Inflammatory macrophage treated with lipopolysaccharide for 4 hours (primary cell): ENCODE results near the gene DENND1A.

Experiments
- DNase-seq: peaks from one replicate; pipeline ENCODE4 v3.0.0-alpha.2; 2020

Gene DENND1A

DNA sequence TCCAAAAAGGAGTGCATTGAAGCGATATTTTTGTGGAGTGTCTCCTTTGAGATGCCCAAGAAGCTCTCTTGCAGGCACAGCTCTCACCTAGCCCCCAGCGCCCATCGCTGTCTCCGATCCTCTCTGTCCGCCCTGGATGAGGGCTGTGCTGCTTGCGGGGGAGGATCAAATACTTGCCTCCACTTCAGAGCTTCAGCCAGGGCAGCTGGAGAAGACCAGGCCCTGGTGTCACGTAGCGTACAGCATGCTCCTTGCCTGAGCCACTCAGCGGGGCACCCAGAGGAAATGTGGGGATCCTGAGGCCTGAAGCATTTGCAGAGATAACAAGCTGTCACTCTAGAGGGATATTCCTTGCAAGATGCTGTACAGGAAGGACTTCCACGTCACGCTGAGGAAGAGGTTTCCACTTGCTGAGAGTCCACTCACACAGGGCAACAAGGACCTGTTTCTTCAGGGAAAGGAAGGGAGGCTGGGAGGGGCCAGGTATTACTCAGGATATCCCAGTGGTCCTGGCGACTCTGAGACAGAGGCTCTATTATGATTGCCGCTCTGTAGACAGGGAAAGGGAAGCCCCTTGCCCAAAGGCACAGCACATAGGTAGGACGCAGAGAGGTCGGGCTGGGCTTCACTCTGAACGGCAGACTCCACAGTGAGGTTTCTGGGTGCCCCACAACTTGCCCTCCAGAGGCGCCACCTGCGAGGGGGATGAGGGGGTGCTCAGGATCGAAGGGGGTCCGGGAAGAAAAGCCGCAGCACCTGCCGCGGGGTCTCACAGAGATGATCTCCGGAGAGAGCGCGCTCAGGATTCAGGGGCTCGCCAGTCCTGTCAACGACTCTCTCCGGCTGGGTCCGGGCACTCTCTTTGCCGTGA is 510.0 kb downstream of the DENND1A start:
- DNase-seq: no peak

DNA sequence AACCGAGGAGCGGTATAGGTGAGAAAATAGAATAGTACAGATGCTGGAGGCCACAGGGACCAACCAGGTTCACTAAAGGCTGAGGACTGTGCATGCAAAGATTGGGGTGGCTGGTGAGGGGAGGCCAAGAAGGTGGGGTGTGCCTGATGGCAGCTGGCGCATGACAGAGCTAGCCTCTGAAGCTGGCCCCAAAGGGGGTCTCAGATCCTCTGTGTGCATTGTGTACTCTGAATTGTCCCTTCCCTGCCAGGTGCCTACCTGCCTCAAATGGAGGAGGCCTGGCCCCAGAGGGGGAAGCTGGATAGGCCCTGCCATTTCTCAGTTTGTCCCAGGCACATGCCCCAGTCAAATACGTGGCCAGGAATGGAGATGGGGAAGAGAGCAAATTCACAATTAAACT is 510.8 kb downstream of the DENND1A start:
- no peak for DNase-seq

DNA sequence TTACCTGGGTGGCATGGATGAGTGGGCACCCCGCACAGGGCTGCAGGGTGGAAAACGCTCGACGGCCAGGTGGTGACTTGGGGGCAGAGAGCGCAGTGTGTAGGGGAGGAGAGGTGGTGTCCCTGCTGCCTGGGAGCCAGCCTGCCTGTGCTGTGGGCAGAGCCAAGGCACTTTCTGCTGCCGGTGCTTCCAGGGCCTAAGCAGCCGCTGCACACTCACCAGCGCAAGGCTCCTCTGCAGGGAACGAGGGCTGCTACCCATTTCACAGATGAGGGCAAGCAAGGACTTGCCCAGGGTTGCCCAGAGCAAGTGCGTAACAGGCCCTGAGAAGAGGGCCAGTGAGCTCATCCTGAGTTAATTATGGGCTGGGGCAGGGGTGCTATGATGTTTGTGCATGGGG is 511.4 kb downstream of the DENND1A start:
- no peak for DNase-seq

DNA sequence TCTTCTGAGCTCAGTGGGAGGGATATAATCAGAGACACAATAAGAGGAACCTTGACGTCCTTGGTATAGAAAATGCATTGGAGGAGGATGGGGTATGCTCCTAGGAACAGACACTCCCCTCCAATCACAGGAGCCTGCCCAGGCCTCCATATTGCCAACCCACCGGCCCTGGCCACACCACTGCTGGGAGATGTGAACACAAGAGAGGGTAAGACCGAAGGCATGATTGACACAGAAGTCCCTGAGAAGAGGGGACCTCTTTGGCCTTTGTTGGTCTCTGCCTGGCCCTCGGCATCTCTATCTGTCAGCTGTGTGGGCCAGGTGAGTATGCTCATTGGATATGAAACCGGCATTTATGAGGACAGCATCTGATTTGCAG is 511.9 kb downstream of the DENND1A start:
- no peak for DNase-seq

DNA sequence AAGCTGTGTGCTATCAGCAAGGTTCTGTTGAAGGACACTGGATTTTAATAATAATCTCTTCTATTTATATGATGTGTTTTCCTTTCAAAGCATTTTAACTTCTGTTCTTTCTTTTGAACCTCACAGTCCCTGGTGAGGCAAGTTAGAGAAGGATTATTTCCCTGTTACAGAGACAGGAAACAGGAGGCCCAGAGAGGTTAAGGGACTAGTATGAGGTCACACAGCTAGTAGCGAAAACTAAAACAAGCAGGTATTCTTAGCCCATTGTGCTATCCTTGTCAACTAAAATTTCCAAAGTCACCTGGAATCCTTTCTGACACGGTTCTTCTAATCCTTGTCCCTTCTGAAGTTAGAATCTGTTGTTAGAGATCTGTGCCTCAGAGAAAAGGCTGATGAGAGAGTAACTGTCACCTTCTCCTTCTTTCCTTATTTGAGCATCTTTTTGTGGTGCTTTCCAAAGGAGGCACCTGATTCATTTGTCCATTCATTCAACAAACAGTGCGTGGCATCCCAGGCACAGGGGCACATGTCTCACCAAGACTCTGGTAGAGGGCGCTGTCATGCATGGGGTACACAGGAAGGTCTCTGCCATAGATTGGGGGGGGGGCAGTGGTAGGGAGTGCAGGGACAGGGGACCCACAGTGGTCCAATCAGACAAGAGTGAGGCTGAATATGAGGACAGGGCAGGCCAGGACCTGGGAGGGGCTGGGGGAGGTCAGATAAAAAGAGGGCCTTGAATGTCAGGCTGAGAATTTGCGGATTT is 512.5 kb downstream of the DENND1A start:
- DNase-seq: no peak

DNA sequence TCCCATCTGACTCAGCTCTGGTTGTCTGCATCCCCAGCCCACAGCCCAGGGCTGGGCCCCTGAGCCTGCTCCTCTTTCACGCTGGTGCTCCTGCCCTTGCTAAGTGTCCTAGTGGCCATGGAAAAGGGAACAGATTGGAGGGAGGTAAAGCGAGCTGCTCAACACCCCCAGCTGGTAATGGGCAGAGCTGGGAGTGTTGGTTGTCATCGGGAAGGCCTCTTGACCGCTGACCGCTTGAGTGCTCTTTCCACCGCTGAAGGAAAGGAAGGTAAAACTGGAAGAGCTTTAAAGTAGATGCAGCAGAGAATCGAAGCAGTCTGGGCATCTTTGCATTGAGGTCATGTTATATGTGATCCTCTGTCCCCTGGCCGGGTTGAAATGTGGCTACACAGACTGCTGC is 513.8 kb downstream of the DENND1A start:
- no peak for DNase-seq

DNA sequence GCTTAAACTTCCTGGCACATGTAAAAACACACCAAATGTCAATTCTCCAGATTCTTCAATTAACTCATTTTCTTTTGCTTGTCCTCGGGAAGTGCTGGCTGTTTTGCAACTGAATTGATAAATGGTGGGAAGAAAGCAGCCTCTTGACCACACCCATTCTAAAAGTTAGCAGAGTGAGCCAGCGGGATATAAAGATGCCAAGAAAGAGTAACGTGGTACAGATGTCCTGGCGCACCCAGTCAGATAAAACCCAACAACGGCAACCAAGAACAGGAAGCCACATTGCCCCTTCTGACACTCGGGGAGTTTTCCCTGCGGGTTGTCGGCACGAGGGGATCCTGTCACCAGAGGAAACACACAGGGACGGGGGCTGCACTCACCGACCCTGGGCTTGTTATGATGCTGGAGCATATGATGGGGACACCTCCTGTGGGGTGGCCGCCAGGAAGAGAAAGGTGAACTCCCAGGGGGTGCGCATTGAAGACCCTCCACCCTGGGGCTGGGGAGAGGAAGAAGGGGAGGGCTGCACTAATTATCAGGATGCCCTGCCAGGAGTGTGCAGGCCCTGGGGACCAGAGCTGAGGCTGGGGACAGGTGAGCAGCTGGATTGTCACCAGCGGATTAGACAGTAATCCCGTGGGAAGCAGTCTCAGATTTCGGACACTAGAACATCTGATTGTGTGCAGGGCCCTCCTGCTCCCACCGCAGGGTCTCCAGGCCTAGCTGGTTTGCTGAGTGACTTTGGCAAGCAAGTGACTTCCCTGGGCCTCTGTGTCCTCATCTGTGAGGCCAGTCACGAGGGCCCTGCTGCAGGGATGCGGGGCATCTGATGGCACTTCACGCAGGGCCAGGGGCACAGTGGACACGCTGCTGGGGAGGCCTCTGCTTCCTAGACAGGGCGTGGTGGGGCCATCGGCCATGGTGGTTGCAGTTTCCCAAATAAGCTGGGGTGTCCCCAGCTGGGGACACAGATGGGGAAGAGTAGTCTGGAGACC is 514.7 kb downstream of the DENND1A start:
- DNase-seq: no peak

DNA sequence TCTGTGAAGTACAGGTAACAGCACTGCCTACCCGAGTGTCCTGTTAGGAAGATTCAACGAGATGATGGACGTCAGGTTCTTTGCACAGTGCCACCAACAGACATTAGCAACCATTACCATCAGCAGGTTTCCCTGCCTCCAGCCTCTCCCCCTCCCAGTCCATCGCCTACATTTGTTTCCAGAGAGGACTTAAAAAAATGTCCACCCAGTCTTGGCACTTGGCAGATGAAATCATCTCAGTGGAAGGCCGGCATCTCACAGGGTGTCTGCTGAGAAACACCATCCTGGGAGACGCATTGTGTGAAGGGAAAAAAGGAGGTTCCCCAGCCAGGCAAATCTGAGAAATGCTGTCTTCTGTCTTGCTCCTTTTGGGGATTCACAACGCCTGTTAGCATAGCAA is 515.7 kb downstream of the DENND1A start:
- no peak for DNase-seq

DNA sequence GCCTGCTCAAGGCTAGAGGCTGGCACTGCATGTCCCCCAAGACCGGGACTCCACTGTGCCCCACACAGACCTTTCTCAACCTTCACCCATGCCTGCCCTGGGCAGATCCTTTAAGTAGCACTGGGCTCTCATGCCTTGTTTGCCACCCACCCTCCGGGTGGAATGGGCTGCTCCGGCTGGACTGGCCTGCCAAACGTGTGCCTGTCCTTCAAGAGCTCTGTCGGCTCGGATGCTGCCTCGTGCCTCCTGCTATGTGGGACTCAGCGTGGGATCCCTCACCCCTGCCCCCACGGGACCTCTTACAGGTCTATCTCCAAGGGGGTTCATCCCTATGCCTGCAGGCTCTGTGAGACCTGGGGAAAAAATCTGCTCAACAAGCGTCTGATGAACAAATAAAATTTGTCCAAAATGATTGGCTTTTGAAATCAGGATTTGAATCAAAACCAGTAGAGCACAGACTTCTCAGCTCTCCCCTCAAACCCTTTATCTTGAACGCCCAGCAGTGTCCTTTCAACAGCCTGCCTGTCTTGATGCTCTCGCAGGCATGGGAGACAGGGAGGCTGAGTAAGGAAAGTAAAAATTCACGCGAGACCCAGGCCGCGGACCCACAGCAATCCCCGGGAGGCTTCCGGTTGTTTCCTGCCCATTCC is 517.6 kb downstream of the DENND1A start:
- no peak for DNase-seq

DNA sequence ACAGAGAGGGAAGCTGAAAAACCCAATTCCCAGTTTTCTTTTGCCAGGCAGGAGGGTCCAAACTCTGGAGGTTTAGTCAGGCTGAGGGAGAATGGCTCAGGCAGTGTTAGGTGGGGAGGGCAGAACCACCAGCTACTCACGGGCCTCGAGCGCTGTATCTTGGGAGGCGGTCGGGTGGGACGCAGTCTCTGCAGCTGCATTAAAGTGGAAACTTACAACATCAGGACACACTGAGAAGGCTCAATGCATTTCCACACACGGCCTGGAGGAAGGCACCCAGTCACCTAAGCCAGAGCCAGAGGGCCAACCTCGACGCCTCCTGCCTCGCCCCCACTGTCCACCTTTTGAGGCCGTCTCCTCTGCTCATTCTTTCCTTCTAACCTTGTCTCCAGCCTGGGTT is 518.3 kb downstream of the DENND1A start:
- no peak for DNase-seq

DNA sequence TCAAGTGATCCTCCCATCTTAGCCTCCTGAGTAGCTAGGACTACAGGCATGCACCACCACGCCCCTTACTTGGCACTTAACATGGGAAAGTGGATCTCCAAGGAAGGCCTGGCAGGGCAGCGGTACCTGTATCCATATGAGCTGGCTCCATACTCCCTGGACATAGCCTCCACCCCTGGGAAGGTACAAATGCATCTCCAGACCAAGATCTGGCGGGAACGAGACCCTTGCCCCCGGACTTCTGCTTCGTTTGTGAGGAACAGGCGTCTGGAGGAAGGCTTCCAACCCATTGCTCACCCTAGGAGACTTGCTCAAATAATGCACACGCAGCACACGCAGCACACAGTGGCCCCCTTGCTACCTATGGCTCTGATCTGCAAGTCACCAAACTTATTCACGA is 518.7 kb downstream of the DENND1A start:
- DNase-seq: no peak

DNA sequence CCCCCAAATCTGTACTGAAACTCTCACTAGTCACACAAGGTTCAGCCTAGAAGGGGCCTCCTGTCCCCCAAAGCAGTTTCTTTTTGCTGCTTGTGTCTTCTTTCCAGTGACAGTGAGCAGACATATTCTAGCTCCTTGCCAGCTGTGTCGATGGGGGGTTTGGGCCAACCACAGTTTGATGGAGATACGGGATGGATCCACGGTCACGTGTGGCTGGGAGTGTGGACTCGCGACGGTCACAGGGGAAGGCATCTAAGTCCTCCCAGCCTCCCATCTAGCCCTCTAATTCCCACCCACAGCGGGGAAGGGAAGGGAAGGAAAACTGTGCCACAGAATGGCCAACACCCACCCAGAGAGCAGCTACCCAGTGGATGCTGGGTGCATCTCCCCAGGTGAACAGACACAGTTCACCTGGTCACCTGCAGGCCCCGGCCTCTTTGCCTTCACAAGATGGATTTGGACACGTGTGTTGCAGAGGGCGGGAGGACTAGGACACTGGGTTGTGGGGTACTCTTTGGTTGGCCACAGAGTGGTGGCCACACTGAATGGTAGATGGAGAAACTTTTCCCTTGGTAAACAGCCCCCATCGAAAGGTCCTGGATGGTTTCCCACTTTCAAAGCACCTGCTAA is 519.5 kb downstream of the DENND1A start:
- no peak for DNase-seq

DNA sequence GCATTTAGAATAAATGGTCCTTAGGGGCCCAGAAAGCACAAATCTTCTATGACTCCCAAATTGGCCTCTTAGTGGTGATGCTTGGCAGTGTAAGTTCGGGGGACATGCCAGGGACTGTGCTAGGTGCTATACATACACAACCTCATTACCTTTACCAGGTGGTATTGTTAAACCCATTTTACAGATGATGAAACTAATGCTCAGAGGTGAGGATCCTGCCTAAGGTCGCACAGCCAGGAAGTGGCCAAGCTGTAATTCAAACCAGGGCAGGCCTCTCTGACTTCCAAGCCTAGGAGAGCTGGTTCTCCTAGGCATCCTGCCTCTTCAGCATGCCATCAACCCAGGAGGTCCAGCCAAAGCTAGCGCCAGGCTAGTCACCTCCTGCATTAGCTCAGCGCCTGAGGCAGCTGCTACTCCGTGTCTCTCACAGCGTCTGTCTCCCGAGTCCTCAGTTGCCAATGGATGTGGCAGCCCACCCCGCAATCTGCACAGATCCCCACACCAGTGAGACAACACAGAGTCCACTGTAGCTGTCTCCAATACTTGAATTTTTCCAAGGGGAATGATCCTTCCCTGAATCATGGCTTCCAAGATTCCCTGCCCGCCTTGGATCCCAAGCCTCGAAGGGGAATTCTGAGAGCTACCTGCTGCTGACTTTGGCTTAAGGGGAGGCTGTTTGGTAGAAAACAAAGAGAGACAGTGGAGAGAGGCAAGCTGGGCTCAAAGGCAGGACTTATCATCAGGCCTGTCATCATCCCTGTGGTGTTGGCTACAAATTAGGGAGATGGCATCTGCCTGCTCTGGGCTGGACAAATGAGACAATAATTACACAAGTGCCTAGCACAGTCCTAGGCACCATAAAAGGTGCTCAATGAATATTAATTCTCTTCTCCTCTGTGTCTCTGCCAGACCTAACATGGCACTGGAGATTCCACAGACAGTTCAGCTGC is 521.3 kb downstream of the DENND1A start:
- DNase-seq: no peak

DNA sequence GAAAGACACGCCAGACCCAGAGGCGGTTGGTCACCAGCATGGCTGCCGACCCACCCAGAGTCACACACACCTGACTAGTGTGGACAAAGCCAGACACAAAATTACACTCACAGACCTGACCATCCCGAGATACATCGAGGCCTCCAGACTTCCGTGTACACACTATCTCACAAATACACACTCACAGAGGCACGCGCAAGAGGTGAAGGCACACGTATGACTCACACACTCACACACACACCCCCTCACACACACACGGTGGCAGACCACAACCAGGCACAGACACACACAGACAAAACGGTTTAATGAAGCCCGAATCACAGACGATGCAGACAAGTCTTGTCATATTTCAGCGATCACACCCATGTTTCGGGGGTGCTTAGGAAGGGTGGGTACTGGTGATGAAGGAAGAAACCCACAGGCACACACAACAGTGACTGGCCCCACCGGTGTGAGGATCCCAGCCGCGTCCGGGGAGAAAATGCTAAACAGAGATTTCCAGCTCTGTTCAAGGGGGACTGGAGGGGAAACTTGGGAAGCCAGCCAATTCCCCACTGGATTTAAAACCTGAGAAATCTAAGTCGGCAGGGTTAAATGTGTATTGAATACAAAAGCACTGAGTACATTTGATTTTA is 522.6 kb downstream of the DENND1A start:
- no peak for DNase-seq

DNA sequence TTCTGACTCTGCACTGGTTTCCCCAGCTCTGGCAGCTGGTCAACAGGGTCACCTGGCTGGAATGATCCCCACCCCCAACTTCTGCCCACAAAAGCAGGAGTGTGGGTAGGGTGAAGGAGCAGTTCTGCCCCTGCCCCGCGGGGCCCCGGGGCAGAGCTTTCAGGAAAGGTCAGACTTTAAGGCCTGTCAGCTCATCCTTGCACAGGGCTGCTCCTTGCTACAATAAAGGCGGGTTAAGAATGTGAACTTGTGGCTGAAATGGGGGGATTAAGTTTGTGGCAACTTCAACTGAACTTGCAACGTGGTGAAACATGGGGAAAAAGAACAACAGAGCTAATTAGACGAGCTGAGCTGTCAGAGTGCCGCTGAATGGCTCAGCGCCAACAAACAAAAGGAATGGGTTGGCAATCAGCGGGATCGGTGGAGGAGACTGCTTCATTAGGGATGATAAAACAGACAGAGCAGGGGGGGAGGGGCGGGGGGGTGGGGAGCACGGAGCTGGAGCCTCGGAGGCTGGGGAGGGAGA is 523.2 kb downstream of the DENND1A start:
- no peak for DNase-seq

DNA sequence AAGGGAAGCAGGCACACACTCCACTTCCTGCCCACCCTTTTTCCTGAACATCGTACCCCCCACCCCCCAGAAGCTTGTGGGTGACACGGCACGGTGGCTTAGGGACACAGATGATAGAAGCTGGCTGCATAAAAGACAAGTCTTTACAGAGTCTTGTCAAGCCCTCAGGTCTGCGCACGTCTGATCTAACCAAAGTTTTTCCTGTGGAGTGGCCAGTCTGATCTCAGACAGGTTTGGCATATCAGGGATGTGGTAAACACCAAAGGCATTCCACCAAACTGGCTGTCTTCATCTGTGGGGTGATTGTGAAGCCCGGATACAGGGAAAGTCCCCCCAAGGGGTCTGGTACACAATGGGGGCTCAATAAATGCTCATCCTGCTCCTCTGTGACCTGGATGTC is 523.9 kb downstream of the DENND1A start:
- DNase-seq: no peak

DNA sequence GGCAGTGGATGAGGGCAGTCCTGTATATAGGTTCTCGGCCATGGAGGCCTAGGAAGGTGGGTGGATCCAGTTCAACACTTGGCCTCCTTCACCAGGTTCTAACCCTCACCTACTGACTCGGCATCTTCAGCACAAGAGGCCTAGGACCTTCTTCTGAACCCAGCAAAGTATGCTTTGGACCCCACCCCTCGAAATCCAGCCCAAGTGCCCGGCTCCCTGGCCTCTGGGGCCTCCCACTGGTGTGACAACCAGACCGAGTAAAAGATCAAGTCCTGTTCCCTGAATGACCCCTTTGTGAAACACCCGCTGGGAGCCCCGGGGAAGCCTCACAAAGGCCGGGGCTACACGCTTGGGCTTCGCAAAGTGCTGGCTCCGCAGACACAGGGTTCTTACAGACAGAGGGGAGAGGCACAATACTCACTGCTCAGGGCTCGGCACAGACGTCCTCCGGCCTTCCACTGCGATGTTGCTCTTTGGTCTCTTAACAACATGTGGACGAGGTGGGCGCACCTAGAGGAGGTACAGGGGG is 526.9 kb downstream of the DENND1A start:
- no peak for DNase-seq

DNA sequence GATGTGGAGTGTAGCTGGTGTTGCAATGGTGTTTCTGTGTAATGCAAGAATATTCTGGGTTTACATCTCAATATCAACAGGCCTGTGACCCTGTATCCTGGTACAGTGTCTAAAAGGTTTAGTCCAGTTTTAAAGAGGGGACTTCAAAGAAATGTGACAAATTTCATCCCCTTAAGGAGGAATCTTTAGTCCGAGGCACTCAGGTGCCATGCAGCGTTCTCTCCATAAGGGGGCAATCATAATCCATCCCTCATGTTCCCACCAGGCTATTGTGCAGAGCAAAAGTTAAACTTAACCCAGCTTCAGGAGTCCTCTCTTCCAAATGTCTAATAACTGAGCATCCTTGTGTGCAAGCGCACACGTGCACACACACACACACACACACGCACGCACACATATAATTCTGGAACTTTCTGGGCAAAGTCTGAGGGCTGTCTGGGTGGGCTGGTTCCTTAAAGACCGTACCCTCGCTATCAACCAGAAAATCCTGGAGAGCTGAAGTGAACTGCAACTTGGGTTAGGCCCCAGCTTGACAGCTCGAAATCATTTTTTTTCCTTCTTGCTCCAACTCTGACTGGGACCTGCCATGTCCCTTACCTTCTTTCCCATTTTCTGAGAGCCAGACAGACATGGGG is 527.9 kb downstream of the DENND1A start:
- DNase-seq: peak; percentile 12

DNA sequence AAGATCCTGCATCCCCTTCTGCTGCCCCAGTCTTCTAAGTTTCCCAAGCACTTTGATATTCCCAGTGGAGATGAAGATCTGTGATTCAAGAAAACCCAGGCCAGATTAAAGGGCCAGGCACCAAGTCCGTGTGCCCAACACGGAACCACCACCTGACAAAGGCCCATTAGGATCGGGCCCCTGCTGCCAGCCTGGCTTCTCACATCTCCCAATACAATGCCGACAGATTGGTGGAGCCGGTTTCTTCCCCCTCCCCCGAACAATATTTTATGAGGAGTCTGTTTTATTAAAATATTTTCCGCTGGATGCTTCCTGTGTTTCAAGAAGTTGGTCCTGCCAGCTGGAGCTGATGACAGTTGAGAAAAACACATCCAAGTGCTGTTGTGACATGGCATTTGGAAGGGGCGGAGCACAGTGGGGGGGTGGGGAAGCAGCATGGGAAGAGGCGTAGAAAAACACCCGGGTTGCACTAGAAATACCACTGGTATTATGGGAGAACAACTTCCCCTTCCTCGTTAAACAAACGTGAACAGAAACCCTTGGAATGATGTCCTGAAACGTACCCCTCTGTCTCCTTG is 528.9 kb downstream of the DENND1A start:
- DNase-seq: no peak
